Stimulated activated CD8-positive, alpha-beta memory T cell treated with anti-CD3 and anti-CD28 coated beads, Interleukin-7, amount 100 ng/mL, for 4 hours (primary cell): Measurements from ENCODE around the gene ZFP14.
"Not testable (repeated sequence)": the region's sequence is repeated elsewhere in the genome, so short reads cannot be mapped to it uniquely, and the experiment has no call there.

ENCODE experiments used
- DNase-seq, 2 donors: peaks; one replicate each; pipeline ENCODE4 v3.0.0-alpha.2; 2020; ENCODE audit warnings: low read depth in 2 of 2

Gene ZFP14

GRCh38 chr19:36331353-36332228 lies 47.4 kb downstream of the ZFP14 start:
- peak; percentile 39 to 54 for DNase-seq

- no peak for DNase-seq
Measured at GRCh38 chr19:36330216-36330615, 48.8 kb downstream of the ZFP14 start.

GRCh38 chr19:36329534-36329933 lies 49.5 kb downstream of the ZFP14 start:
- DNase-seq = not testable (repeated sequence)

GRCh38 chr19:36326649-36327048 lies 52.4 kb downstream of the ZFP14 start:
- DNase-seq = not testable (repeated sequence)

- DNase-seq = not testable (repeated sequence)
Measured at GRCh38 chr19:36315164-36315563, 63.8 kb downstream of the ZFP14 start.

GRCh38 chr19:36314053-36314452 lies 64.9 kb downstream of the ZFP14 start:
- not testable (repeated sequence) for DNase-seq

- DNase-seq = not testable (repeated sequence)
Measured at GRCh38 chr19:36311098-36311760, 67.8 kb downstream of the ZFP14 start.

GRCh38 chr19:36310416-36310990 lies 68.5 kb downstream of the ZFP14 start:
- not testable (repeated sequence) for DNase-seq

- DNase-seq = not testable (repeated sequence)
Measured at GRCh38 chr19:36309759-36310158, 69.2 kb downstream of the ZFP14 start.

- not testable (repeated sequence) for DNase-seq
Measured at GRCh38 chr19:36309309-36309708, 69.7 kb downstream of the ZFP14 start.

GRCh38 chr19:36292317-36292716 lies 86.7 kb downstream of the ZFP14 start:
- DNase-seq = not testable (repeated sequence)
